GM18517 (cell line): ENCODE measurements around the gene CERS3.

Source experiments
- ATAC-seq: cut with Tn5 transposase; IDR thresholded peaks from one replicate; pipeline ENCODE4 v1.9.1; 2021; ENCODE audit warnings: mild to moderate bottlenecking, moderate library complexity; ENCODE audit not compliant: unreplicated experiment

CERS3 gene

DNA sequence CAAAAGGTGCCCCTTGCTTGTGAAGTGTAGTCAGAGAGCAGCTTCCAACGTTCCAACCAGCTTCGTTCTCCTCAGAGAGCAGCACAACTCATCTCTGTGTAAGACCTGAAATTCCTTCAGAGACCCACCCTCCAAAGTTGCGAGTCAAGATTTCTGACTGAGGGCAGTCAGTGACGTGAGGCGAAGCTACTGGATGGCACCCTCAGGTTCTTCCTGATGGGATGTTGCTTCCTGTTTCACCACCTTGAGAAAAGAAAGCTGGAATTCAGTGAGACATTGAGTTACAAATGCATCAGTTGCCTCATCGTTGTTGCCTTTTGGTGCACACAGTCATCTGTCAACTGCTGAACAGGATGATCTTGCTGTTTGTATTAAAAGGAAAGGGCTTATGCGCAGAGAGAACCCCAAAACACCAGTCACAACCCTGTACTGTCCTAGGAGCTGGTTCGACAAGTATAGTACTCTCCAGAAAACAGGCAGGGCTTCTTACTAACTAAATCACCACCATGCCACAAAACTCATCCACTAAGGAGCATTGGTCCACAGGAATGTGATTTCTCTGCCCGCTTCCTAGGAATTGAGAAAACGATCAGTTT, at the start of gene CERS3:
TSS of gene CERS3 (minus strand) at position 118 of the 596 bp plus-strand sequence. CDS start 27,101 bp downstream, outside the sequence.
- no peak for ATAC-seq

DNA sequence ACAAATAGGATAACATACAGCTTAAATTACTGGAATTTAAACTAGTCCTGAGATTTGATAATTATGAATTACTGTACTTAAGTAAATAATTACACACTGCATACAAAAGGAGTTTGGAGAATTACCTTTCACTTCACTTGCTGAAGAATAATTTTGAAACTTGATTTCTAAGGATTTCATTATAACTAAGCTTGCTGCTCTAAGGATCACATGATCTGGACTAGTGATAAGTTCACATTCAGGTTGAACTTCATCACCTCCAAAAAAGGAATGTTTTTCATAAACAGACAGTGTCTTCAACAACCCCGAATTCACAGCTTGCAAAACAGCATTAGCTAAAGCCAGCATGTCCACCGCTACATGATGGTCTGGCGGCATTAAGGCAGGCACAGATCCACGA, 44.8 kb upstream of the CERS3 start:
- ATAC-seq: no peak

DNA sequence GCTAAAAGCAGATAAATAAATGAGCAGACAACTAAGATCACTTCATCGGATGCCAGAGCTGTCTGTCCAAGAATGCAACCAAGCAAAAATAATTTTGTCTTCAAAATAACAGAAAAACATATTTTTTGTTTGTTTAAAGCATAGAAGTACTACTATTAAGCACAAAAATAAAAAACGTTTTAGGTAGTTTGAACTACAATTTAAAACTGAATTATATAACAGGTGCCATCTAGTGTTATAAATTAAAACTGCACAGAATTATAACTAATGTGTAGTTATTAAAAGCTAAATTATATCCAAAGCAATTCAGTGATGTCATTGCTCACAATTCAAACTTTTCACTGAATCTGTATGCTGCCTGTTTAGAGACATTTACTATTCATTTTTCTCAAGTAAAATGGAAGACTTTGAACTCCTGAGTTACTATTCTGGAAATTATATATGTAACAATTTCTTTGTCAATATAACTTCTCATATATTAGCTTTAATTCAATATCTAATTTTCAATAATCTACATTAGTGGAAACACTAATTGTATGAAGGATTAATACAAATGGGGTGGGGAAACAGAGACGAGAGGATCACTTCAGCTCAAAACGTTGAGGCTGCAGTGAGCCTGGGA, 43.7 kb upstream of the CERS3 start:
- no peak for ATAC-seq

DNA sequence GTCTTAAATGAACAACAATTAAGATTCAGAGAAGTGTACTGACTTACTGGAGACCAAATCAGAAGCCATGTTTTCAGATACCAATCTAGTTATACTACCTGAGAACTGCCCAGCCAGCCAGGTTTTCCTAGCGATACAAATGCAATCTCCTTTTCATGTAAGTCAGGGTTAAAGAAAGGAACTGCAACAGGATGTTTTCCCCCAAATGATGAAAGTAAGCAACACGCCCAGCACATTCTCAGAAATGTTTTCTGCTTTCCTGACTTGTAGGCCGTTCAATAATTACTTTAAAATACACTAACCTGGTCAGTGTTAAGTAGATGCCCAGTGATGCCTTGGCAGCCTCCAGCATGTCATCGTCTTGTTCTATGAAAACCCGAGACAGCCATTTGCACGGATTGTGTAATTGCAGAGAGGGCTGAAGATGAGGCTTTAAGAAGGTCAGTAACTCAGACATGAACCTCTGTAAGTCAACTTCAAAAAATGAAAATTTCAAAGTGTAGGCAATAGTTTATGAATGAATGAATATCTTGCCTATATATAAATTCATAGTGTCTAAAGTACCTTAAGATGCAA, 42.9 kb upstream of the CERS3 start:
- no peak for ATAC-seq

DNA sequence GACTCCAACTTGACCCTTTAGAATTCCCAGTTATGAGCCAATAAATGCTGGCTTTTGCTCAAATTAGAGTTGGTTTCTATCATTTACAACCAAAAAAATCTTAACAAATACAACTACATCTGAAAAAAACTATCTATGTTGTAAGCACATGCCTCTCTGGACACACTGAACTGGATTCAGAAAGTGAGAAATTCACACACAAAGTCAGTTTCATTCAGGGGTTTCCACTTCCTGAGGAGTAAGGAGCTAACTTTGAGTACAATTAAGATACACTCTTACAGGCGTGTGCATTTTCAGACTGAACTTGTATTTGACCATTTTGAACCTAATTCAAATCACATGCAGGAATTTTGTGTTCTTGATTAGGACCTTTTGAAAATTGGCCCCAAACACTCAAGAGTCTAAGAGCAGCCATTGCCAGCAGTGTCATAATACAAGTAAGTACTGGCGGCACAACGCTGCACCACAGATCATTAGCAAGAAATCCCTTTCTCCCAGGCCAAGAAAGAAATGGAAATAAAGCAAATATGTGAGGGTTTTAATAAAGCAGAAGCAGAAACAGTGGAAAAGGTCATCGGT, 42.1 kb upstream of the CERS3 start:
- ATAC-seq: peak; percentile 61

DNA sequence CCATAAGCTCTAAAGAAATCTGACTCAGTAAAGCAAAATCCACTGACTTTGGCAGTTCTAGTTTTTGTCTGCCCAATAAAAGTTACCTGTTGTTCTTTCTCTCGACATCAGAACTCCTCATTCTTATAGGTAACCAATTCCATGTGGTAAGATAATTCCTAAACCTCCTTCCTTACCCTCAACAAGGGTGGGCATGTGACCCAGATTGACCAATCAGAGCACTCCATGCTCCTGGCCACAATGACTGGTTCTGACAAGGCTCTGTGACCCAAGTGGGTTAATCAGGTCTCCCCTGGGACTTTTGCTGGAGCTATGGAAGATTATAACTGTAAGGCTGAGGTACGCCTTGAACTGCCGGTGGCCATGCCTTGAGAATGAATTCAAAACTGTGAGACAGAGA, 41.5 kb upstream of the CERS3 start:
- no peak for ATAC-seq

DNA sequence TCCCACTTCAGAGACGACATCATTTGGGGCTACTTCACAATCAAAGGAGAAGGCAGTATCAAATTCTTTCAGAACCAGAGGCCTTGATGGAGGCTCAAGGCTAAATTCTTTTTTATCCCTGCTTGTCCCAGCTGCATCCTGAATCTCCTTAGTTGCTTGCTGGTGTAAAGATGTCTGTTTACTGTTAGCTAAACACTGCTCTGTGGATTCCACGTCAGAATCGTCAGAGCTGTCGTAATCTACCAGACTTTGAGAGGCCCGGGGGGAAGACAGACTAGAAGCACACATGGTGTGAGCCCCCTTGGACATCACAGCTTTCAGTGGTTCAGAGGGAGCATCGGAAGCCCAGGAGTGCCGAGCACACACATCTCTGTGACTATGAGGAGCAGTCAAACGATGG, 40.6 kb upstream of the CERS3 start:
- no peak for ATAC-seq

DNA sequence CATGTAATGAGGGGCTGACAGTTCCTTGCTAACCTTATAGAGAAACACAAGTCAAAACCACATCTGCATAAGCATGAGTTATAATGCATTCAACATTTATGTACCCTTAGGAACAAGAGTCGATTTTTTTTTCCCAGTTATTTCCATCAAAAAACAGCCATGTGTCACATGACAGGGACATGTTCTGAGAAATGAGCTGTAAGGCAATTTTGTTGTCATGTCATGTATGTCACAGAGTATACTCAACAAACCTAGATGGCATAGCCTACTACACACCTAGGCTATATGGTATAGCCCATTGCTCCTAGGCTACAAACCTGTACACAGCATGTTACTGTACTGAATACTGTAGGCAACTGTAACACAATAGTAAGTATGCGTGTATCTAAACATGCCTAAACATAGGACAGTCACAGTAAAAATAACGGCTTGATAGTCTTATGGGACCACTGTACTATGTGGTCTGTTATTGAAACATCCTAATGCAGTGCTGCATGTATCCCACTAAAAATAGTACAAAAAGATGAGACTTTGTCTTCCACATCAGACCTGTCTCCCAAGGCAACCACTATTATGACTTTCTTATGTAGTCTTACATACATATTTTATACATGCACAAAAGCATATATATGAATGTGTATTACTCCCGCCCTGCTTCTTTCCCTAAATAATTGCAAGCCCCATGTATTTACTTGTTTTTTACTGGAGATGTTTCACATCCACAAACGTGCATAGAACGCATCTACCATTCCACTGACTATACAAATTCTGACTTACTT, 38.3 kb upstream of the CERS3 start:
- no peak for ATAC-seq

DNA sequence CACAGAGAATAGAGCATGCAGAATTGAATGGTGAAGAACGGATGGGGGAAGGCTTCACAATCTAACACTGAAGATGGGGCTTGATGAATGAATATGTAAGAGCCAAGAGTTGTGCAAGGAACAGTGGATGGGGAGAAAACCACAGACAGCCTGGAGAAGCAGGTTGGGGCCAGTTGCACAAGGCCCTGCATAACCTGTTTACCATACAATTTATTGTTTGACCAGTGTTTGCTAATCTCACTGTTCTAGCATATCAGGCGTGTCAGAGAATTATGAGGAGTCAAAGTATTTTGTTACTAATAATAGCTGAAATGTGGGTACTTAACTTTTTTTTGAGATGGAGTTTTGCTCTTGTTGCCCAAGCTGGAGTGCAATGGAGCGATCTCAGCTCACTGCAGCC, 36.8 kb upstream of the CERS3 start:
- ATAC-seq: no peak

DNA sequence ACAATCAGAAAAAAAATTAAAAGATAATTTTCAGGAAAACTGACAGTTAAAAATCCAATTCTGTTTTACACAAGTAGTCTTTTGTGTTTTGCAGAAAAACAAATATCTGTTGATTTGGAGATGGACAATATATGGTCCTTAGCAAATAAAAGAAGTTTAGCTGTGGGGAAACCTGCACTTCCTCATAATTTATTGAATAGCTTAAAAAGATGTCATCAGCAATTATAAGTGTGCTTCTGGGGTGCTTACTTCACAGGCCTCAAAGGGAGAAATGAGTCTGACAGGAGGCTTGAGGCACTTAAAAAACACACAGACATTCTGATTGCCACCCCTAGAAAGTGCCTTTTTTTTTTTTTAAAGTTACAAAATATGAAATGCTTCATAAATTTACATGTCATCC, 31.6 kb upstream of the CERS3 start:
- ATAC-seq: no peak

DNA sequence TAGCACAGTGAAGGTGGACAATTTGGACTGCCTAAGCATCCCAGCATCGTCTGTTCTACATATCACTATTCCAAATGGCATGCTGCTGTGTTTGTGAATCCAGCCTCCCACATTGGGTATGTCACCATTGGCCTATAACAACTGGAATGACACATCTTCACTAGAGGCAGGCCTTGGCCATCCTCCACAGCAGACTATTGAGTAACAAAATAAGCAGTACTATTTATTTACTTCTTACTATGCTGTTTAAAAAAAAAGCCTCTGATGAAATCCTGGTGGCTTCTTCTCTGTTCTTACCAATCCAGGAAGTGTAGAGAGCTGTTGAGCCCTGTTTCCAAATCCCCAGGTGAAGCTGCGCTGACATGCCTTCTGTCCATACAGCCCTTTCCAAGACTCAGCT, 30.6 kb upstream of the CERS3 start:
- no peak for ATAC-seq

DNA sequence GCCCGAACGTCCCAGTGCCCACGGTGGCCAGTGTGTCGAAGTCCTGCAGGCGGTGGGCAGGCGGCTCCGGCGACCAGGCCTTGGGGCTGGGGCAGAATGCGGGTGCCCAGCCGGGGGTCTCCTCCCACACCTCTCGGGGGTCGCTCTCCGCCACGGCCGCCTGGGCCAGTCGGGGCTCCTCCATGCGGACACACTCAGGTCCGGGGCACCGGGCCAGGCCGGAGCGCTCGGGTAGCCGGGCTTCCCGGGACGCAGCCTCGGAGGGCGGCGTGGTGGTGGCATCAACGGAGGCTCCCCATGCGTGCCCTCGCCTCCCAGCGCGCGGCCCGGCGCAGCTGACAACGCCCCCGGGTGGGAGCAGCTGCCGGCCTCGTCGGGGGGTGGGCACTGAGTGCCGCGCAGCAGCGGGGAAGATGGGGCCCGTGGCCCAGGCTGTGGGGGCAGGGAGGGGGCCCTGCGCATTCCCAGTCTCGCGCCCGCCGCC, 30.1 kb upstream of the CERS3 start:
- ATAC-seq: no peak

DNA sequence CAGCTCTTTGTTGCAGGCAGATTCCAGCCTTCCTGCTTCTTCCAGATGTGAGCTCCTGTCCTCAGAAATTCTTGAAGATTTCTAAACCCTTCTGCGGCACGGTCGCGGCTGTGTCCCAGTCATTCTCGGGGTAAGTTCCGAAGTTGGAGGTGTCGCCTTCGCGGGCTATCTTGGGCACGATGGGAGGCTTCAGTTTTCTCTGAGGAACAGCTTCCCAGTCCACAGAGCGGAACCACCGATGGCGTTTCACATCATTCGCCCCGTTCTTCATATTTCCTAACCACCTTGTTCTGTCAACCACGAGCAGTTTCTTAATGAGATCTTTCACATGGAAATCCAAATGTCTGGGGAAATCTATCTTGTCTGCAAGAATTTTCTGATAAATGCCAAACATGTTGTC, 24.7 kb upstream of the CERS3 start:
- ATAC-seq: no peak

DNA sequence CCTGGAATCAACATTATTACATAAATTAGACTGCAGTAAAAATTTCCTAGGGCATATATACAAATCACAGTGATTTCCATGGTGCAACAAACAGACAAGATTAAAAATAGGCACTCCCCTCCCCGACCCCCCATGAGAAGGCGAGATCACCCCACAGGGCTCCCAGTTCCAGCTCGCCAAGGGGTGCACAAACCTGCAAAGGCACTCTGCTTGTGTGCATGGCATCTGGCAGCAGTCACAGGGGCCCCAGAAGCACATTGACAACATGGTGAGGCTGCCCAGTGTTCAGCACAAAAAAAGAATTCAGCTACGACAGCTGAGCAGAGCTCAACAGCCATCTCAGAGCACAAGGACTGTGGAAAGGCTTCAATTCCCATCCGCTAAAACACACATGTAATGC, 19.2 kb upstream of the CERS3 start:
- ATAC-seq: no peak

DNA sequence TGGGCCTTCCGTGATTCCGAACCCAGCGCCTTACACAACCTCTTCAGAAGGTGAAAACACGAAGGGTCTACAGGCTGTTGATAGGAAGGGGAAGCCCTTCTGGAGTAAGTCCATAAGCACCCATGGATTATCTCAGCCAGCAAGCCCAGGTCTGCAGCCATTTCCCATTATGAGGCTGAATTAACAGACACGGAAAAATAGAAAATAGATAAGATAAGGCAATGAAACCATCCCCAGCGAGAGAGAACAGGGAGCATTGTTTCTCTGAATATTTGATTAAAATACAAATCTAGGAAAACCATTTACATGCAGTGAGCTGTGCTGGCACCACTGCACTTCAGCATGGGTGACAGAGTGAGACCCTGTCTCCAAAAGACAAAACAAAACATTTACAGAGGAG, 16.2 kb upstream of the CERS3 start:
- ATAC-seq: no peak

DNA sequence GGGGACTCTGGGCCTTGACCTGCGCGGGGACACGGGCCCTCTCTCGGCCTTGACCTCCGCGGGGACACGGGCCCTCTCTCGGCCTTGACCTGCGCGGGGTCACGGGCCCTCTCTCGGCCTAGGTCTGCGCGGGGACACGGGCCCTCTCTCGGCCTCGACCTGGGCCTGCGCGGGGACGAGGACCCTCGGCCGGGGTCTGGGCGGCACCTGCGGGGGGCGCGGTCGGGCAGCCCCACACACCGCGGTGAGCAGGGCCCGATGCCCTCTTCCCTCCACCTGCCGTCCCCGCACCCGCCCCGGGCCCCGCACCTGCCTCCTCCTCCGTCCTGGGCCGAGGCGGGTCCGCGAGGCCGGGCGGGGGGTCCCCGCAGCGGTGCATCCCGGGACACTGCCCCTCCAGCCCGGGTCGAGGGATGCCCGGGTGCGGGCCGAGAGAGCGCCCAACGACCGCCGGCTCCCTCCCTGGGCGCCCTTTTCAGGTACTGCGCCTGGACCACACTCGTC, 15.6 kb upstream of the CERS3 start:
- no peak for ATAC-seq

DNA sequence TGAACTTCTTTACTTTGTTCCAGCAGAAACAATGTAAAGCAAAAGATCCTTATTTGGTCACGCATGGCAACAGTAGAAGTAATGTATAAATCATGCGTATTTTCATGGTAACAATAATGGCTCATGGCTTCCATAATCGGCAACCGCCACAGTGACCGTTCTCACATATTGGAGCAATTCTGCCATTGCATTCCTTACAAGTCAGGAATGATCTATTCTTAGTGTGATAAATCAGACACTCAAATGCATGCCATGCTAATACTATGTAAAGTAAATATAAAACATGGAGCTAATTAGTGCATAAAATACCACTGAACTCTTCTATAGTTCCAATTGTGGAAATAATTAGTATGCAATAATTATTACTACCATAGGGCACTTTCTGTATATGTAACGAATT, 13.5 kb upstream of the CERS3 start:
- ATAC-seq: no peak

DNA sequence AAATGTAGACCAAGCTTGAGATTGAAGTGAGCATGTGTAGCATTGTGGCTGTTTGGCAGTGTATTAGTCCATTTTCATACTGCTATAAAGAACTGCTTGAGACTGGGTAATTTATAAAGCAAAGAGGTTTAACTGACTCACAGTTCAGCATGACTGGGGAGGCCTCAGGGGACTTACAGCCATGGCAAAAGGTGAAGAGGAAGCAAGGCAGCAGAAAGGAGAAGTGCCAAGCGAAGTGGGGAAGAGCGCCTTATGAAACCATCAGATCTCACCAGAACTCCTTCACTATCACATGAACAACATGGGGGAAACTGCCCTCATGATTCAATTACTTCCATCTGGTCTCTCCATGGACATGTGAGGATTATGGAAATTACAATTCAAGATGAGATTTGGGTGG, 8.6 kb upstream of the CERS3 start:
- no peak for ATAC-seq

DNA sequence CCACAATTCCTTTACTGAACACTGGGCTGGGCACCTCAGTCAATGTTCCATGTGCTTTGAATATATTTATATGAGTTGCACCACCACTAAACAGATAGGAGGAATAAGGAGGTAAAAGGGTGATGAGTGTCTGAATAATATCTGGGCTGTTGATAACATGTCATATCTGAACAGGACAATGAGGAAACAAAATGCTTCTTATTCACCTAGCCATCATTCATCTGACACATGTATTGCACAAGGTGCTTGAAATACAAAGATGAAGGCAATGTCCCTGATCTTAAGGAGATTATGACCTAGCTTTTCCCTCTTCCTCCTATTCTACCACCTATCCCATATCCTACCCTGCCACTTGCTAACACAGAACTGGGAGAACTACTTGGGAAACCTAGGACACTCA, 8.0 kb upstream of the CERS3 start:
- no peak for ATAC-seq

DNA sequence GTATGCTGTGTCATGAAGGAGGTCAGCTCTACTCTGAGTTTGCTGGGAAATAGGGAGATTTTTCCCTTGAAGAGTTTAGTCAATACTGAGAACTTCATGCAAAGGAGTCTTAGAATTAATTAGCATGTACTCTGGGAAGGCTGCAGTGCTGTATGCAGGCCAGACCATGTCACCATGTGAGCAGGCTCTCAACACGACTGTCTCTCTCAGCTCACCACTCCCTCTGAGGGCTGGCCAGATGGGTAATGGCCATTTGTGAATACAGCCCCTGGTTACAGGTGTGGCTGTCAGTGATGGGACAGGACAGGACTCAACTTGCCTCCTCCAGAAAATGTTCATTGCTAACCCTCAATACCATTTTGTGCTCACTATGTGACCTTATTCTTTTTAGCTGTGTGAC, 5.1 kb upstream of the CERS3 start:
- ATAC-seq: no peak

DNA sequence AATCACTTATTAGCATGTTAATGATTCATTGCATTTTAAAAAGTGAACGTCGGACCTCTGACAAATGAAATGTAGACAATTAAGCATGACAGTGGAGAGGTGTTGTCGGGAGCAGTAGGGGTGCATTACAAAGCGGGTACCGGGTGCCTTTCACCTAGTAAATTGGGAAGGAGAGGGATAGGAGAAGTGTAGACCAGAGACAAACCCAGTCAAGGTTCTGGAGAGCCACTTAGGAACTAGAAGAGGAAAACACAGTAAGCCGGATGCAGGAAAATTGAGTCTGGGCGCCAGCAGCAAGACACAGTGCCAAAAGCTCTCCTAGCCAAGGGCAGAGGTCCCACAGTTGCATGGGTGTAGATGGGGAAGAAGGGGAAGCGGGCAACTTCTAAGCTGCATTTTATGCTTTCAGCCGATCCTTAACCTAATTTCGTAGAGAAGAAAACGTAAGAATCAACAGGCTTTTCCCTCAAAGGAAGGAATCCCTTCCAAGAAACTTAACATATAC, 3.1 kb upstream of the CERS3 start:
- ATAC-seq: no peak
